ENCODE measurements around the gene LMO7.

DNA sequence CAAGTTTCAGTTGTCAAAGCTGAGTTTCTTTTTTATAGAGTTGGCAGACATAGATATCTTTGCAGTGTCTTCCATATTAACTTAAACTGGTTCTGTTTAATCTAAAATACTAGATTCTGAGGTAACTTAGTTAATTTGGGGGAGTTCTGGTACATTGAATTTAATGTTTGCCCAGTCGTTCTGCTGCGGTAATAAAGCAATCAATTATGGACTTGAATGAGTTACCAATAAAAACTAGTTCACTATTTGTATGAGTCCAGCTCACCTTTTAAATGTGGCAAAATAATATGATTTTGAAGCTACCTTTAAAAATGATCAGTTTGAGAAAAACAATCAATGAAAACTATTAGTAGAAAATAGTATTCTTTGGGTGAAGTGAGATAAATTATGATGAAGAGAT, 90.2 kb downstream of the LMO7 start:
- TF ChIP-seq CTCF (conservative IDR thresholded peaks at IDR 0.05; ENCODE audit: low read depth, low read length) (no peak), CEBPB (IDR thresholded peaks at IDR 0.05; ENCODE audit: low read depth, low read length) (no peak), CHD1 (IDR thresholded peaks at IDR 0.05; ENCODE audit: low read depth, low read length) (no peak), POLR2A (IDR thresholded peaks at IDR 0.05; ENCODE audit: low read depth, low read length) (no peak), RCOR1 (IDR thresholded peaks at IDR 0.05; ENCODE audit: insufficient replicate concordance, low read length) (no peak), NFE2L2 (IDR thresholded peaks at IDR 0.05; ENCODE audit: low read depth, low read length) (no peak), SMC3 (IDR thresholded peaks at IDR 0.05; ENCODE audit: low read depth, low read length) (no peak)
- TF ChIP-seq, protein P1, sequence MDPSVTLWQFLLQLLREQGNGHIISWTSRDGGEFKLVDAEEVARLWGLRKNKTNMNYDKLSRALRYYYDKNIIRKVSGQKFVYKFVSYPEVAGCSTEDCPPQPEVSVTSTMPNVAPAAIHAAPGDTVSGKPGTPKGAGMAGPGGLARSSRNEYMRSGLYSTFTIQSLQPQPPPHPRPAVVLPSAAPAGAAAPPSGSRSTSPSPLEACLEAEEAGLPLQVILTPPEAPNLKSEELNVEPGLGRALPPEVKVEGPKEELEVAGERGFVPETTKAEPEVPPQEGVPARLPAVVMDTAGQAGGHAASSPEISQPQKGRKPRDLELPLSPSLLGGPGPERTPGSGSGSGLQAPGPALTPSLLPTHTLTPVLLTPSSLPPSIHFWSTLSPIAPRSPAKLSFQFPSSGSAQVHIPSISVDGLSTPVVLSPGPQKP (IDR thresholded peaks at IDR 0.05; ENCODE audit: borderline replicate concordance, low read depth, low read length) = no peak
- TF ChIP-seq, protein P2, sequence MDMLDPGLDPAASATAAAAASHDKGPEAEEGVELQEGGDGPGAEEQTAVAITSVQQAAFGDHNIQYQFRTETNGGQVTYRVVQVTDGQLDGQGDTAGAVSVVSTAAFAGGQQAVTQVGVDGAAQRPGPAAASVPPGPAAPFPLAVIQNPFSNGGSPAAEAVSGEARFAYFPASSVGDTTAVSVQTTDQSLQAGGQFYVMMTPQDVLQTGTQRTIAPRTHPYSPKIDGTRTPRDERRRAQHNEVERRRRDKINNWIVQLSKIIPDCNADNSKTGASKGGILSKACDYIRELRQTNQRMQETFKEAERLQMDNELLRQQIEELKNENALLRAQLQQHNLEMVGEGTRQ (IDR thresholded peaks at IDR 0.05; ENCODE audit: low read depth, low read length) = no peak
